Measurements from ENCODE around the gene ZBTB8B.

ZBTB8B gene

DNA sequence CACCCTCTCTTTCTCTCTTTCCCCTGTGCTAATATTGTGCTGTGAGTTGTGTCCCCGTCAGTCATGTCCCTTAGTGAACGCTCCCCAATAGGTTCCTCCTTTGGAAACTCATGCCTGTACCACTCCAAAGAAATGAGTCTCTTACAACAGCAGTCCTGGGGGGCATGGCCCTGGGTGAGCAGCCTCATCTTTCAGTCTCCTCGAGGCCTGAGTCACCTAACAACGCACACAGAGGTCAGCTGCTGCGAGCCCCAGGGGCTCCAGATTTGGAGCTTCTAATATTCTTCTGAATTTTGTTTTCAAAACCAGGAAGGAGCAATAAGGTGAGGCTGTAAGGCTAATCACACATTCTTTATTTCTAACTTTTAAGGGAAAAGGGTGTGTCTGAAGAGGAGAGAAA lies 43.9 kb downstream of the ZBTB8B start:
- no peak for TF ChIP-seq EZH2phosphoT487 (IDR thresholded peaks at IDR 0.05; ENCODE audit: low read depth)
- TF ChIP-seq, protein P1, sequence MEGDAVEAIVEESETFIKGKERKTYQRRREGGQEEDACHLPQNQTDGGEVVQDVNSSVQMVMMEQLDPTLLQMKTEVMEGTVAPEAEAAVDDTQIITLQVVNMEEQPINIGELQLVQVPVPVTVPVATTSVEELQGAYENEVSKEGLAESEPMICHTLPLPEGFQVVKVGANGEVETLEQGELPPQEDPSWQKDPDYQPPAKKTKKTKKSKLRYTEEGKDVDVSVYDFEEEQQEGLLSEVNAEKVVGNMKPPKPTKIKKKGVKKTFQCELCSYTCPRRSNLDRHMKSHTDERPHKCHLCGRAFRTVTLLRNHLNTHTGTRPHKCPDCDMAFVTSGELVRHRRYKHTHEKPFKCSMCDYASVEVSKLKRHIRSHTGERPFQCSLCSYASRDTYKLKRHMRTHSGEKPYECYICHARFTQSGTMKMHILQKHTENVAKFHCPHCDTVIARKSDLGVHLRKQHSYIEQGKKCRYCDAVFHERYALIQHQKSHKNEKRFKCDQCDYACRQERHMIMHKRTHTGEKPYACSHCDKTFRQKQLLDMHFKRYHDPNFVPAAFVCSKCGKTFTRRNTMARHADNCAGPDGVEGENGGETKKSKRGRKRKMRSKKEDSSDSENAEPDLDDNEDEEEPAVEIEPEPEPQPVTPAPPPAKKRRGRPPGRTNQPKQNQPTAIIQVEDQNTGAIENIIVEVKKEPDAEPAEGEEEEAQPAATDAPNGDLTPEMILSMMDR (IDR thresholded peaks at IDR 0.05; ENCODE audit: low read depth, low read length), result no peak
- Histone ChIP-seq H3K4me2 (ENCODE audit: low read length) (no peak overlapping the region), H3K27ac (ENCODE audit: low read length) (no peak overlapping the region), H3K79me2 (ENCODE audit: low read length) (no peaks in the 10 kb centered on the region), H3K9me3 (ENCODE audit: insufficient read depth, low read length) (no peaks in the 10 kb centered on the region), H4K20me1 (ENCODE audit: insufficient read depth, low read length) (no peaks in the 10 kb centered on the region), H3K4me3 (ENCODE audit: low read length) (no peak overlapping the region), H3K4me1 (ENCODE audit: low read length) (no peaks in the 10 kb centered on the region), H2AFZ (ENCODE audit: low read depth, low read length) (no peak overlapping the region), H3K9ac (ENCODE audit: low read length) (no peak overlapping the region), H3K36me3 (replicated peaks; ENCODE audit: low read depth, low read length) (no peaks in the 10 kb centered on the region), H3K27me3 (ENCODE audit: low read depth, low read length) (no peaks in the 10 kb centered on the region)

DNA sequence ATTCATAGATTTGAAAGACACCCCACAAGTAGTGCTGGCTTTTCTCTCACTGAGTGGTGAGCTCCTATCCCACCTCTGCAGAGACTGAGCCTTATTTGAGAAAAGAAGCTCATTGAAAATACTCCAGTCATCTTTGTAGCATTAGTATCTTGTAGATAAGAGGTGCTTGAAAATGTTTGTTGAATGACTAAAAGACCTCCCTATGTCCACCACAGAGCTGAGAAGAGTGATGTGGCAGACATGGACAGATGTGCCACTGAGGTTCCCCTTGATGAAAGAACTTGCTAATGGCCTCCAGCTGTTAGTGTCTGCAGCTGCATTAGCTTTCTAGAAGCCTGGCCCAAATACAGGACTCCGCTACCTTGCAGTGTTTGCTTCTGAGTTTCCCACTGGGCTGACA lies 45.1 kb downstream of the ZBTB8B start:
- Histone ChIP-seq H4K20me1 (ENCODE audit: insufficient read depth, low read length) (no peaks in the 10 kb centered on the region), H2AFZ (ENCODE audit: low read depth, low read length) (no peak overlapping the region), H3K9me3 (ENCODE audit: insufficient read depth, low read length) (no peaks in the 10 kb centered on the region), H3K4me2 (ENCODE audit: low read length) (no peak overlapping the region), H3K79me2 (ENCODE audit: low read length) (no peaks in the 10 kb centered on the region), H3K4me1 (ENCODE audit: low read length) (no peaks in the 10 kb centered on the region), H3K27me3 (ENCODE audit: low read depth, low read length) (no peaks in the 10 kb centered on the region), H3K9ac (ENCODE audit: low read length) (no peak overlapping the region), H3K4me3 (ENCODE audit: low read length) (no peak overlapping the region), H3K27ac (ENCODE audit: low read length) (no peak overlapping the region), H3K36me3 (replicated peaks; ENCODE audit: low read depth, low read length) (no peaks in the 10 kb centered on the region)
- TF ChIP-seq EZH2phosphoT487 (IDR thresholded peaks at IDR 0.05; ENCODE audit: low read depth), result no peak
- TF ChIP-seq, protein P1 (IDR thresholded peaks at IDR 0.05; ENCODE audit: low read depth, low read length), result no peak

All from OCI-LY3 (cell line).